HG03520 (cell line): ENCODE results near the gene SLC9A9.

ENCODE experiments used
- ATAC-seq: cut with Tn5 transposase; IDR thresholded peaks from one replicate; pipeline ENCODE4 v1.9.1; 2021; ENCODE audit warnings: mild to moderate bottlenecking, moderate library complexity; ENCODE audit not compliant: unreplicated experiment

The SLC9A9 gene

GRCh38 chr3:143343944-143344343, 504.3 kb downstream of the SLC9A9 start:
- no peak for ATAC-seq

GRCh38 chr3:143343031-143343430, 505.2 kb downstream of the SLC9A9 start:
- no peak for ATAC-seq

- no peak for ATAC-seq
These were observed 508.8 kb downstream of the SLC9A9 start for GRCh38 chr3:143339451-143339850.

GRCh38 chr3:143337387-143337786, 510.9 kb downstream of the SLC9A9 start:
- no peak for ATAC-seq

- ATAC-seq, result no peak
These were observed 514.0 kb downstream of the SLC9A9 start for GRCh38 chr3:143334231-143334630.

GRCh38 chr3:143333367-143333766, 514.9 kb downstream of the SLC9A9 start:
- no peak for ATAC-seq

- no peak for ATAC-seq
These were observed 516.2 kb downstream of the SLC9A9 start for GRCh38 chr3:143332026-143332425.

GRCh38 chr3:143331350-143331749, 516.9 kb downstream of the SLC9A9 start:
- ATAC-seq, result no peak

GRCh38 chr3:143330296-143330868, 517.9 kb downstream of the SLC9A9 start:
- no peak for ATAC-seq

GRCh38 chr3:143329567-143330211, 518.6 kb downstream of the SLC9A9 start:
- ATAC-seq, result no peak

- no peak for ATAC-seq
These were observed 519.8 kb downstream of the SLC9A9 start for GRCh38 chr3:143328451-143328850.

GRCh38 chr3:143326983-143327778, 521.1 kb downstream of the SLC9A9 start:
- ATAC-seq, result no peak

- no peak for ATAC-seq
These were observed 527.1 kb downstream of the SLC9A9 start for GRCh38 chr3:143321058-143321769.

GRCh38 chr3:143315766-143316165, 532.5 kb downstream of the SLC9A9 start:
- no peak for ATAC-seq

GRCh38 chr3:143314251-143315093, 533.8 kb downstream of the SLC9A9 start:
- no peak for ATAC-seq

- no peak for ATAC-seq
These were observed 534.4 kb downstream of the SLC9A9 start for GRCh38 chr3:143313893-143314188.

- no peak for ATAC-seq
These were observed 535.0 kb downstream of the SLC9A9 start for GRCh38 chr3:143313025-143313892.

GRCh38 chr3:143311096-143311495, 537.2 kb downstream of the SLC9A9 start:
- ATAC-seq, result no peak

GRCh38 chr3:143309705-143310104, 538.6 kb downstream of the SLC9A9 start:
- ATAC-seq, result no peak
